ENCODE results near the gene GJD3.

DNA sequence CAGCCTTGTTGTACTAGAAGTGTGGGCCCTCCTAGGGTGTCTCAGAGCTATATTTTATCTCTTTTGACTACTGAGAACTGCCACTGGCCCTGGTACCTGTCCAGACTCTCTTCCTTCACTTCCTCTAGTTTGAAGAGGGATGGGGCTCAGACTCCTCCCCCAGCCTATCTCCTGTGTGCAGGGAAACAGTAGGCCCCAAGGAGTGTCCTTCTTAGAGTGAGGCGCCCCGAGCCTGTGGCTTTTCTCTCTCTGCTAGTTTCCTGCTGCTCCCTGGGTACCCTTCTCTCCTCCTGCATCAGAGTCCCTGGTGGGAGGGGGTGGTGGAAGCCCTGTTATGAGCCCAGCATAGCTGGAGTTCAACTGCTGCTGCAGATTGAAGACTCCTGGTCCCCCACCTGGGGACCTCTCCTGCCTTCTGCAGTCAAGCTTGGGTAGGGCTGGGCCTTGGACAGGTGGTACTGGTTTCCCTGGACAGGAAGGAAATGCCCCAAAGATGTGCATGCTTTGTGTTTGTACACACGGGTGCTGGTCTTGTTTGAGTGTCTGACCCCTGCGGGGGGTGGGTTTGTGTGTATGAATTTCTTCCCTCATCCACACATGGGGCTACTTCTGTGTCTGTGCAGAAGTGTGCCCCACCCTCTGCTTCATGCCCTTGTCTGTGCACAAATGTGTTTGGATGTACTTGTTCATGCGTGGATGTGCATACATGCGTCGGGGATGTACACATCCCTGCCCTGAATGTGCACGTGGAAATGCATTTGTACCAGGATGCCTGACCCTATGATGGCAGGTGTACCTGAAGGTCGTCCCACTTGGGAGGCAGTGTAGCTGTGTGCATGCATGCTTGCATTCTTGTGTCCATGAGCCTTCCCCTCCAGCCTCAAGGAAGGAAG, 48.6 kb downstream of the GJD3 start:
- TF ChIP-seq POLR2AphosphoS5 (IDR thresholded peaks at IDR 0.05; ENCODE audit: low read depth, low read length) (no peak), TAF1 (IDR thresholded peaks at IDR 0.05; ENCODE audit: borderline replicate concordance, low read depth, low read length) (no peak), POLR2A (IDR thresholded peaks at IDR 0.05; ENCODE audit: low read depth, low read length) (no peak)
